Measurements from ENCODE around the gene FNDC3B. TPM values are rescaled to one million over a fixed set of nuclear protein-coding genes. Genes with fewer than 3 reads are reported as not detected.

The FNDC3B gene
- total and polyA plus RNA-seq, 9 of the 15 experiments (the other 6 are each of a cell fraction or from before 2014, with no cell fraction given): 7.0 to 35.8 (median 16.2) TPM

- TF ChIP-seq, protein P1, sequence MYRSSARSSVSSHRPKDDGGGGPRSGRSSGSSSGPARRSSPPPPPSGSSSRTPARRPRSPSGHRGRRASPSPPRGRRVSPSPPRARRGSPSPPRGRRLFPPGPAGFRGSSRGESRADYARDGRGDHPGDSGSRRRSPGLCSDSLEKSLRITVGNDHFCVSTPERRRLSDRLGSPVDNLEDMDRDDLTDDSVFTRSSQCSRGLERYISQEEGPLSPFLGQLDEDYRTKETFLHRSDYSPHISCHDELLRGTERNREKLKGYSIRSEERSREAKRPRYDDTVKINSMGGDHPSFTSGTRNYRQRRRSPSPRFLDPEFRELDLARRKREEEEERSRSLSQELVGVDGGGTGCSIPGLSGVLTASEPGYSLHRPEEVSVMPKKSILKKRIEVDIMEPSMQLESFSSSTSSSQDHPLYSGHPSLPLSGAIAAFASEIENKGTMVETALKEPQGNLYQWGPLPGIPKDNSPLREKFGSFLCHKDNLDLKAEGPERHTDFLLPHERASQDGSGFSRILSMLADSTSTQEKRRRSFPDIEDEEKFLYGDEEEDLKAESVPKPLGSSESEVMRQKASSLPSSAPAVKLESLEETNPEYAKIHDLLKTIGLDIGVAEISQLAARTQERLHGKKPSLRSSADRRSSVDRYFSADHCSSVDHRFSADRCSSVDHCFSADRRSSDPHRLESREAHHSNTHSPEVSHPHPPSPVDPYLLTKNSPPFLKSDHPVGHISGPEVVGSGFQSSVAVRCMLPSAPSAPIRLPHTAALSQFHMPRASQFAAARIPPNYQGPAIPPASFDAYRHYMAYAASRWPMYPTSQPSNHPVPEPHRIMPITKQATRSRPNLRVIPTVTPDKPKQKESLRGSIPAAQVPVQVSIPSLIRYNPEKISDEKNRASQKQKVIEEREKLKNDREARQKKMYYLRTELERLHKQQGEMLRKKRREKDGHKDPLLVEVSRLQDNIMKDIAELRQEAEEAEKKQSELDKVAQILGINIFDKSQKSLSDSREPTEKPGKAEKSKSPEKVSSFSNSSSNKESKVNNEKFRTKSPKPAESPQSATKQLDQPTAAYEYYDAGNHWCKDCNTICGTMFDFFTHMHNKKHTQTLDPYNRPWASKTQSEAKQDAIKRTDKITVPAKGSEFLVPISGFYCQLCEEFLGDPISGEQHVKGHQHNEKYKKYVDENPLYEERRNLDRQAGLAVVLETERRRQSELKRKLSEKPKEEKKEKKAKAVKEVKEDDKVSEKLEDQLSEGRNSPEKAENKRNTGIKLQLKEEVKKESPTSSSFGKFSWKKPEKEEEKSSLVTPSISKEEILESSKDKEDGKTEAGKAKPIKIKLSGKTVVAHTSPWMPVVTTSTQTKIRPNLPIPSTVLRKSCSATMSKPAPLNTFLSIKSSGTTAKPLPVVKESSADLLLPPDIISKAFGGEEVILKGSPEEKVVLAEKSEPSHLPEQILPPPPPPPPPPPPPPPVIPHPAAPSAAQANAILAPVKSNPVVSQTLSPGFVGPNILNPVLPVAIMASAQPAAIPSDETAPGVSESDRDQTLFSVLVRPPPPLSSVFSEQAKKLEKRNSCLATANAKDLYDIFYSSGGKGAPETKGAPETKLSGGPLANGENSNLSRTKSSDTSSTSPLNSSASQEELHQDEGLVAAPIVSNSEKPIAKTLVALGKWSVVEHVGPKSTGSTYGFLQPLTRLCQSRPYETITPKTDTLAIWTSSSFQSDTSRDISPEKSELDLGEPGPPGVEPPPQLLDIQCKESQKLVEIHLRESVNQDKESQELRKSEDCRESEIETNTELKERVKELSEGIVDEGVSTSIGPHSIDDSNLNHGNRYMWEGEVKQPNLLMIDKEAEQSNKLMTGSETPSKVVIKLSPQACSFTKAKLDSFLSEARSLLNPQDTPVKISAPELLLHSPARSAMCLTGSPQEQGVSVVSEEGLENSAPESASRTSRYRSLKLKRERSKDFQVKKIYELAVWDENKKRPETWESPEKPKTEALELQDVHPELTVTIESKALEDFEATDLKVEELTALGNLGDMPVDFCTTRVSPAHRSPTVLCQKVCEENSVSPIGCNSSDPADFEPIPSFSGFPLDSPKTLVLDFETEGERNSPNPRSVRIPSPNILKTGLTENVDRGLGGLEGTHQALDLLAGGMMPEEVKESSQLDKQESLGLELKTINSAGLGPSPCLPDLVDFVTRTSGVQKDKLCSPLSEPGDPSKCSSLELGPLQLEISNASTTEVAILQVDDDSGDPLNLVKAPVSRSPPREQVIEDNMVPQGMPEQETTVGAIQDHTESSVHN (IDR thresholded peaks at IDR 0.05; ENCODE audit: borderline replicate concordance in 1 of 2, low read depth in 1 of 2): no peak
- no peak for TF ChIP-seq MCM3 (IDR thresholded peaks at IDR 0.05)
- TF ChIP-seq EHMT2 (IDR thresholded peaks at IDR 0.05): no peak
- no peak for TF ChIP-seq PTRF (tag; IDR thresholded peaks at IDR 0.05)
- TF ChIP-seq ZBTB9 (CRISPR knock-in tag; IDR thresholded peaks at IDR 0.05): no peak
- TF ChIP-seq, protein P2, sequence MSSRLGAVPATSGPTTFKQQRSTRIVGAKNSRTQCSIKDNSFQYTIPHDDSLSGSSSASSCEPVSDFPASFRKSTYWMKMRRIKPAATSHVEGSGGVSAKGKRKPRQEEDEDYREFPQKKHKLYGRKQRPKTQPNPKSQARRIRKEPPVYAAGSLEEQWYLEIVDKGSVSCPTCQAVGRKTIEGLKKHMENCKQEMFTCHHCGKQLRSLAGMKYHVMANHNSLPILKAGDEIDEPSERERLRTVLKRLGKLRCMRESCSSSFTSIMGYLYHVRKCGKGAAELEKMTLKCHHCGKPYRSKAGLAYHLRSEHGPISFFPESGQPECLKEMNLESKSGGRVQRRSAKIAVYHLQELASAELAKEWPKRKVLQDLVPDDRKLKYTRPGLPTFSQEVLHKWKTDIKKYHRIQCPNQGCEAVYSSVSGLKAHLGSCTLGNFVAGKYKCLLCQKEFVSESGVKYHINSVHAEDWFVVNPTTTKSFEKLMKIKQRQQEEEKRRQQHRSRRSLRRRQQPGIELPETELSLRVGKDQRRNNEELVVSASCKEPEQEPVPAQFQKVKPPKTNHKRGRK (tag; IDR thresholded peaks at IDR 0.05): no peak
These were observed 271.0 kb downstream of the FNDC3B start (continued) for GRCh38 chr3:172310428-172310760.
